CD4-positive, alpha-beta T cell treated with Interleukin-15 for 4 hours (primary cell): ENCODE measurements around the gene CASP7.
A peak's percentile ranks its signal among the peaks of the same experiment; 100 is the strongest.
"Not testable (repeated sequence)": the region's sequence is repeated elsewhere in the genome, so short reads cannot be mapped to it uniquely, and the experiment has no call there.

Experiments
- DNase-seq: peaks from one replicate; pipeline ENCODE4 v3.0.0-alpha.2; 2020; ENCODE audit warnings: low spot score

Gene CASP7

GRCh38 chr10:113679463-113680189 is at the start of gene CASP7:
TSS of gene CASP7 (plus strand) at chr10:113679912. CDS start at chr10:113697494, 17,582 bp downstream.
- peak; percentile 81 for DNase-seq

DNA sequence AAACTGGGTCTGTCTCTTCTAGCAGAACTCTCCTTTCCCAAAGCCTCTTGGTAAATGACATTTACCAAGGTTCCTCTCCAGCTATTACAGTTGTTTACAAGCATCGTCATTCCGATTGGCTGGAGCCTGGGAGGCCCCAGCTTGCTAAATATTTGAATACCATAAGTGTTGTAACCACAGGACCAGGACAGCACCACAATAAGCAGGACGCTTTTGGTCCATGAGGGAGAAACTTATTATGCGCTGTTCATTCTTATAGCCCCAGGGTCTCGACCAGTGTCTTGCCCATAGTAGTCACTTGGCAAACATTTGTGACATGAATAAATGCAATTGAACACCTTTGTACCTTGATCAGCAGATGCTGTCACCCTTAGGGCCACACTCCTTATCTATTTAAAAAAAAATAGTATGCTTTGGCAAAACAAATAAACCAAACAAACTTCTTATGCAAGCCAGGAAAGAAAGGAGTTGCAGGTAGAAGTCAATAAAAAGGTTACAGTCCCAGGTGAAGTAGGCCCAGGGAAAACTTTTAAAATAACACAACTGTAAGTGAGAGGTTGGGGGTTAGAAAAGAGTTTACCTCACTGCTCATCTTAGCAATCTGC is 48.7 kb upstream of the CASP7 start:
- no peak for DNase-seq

DNA sequence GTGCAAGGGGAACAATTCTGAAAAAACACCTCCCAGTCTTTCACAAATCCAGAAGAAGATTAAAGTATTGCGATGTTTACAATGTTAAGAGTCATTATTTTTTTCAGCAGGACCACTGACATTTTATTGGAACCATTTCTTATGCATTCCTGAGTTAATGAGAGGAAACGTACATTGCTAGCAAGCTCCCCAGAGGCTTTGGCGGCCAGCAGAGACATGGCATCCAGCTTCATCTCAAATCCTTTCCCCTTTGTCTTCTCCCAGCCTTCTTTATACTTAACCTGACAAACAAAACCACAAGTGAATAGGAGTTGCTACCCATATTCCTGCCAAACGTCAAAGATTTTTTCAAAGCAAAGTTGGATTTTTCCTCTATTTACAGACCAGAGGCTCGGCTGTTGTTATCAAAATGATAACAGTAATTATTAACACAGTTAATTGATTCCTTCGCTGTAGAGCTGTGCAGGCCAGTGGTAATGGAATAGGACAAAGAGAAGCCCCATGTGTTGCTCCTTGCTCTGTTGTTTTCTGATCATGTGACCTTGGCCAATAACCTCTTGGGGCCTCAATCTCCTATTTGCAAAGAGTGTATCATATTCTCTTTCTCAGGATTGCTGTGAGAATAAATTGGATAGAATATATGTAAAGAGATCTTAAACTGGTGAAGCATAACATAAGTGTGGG is 47.9 kb upstream of the CASP7 start:
- DNase-seq = no peak

GRCh38 chr10:113639966-113640365 is 39.7 kb upstream of the CASP7 start:
- no peak for DNase-seq

DNA sequence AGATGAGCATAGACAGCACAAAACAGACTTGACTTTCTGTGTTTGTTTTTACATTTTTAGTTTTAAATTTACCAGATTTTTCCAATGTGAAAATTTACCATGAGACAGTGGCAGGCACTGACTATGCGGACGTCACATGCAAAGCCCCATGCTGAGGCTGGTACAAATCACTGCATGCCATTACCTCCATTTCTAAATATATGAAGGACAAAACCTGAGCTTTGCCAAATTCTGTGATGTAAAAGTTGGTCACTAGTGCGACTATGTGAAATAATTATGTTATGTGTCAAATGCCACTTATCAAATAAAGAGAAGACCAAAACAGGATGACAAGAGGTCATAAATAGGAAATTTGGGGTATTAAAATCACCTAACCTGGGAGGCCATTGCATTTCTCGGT is 38.0 kb upstream of the CASP7 start:
- DNase-seq = no peak

DNA sequence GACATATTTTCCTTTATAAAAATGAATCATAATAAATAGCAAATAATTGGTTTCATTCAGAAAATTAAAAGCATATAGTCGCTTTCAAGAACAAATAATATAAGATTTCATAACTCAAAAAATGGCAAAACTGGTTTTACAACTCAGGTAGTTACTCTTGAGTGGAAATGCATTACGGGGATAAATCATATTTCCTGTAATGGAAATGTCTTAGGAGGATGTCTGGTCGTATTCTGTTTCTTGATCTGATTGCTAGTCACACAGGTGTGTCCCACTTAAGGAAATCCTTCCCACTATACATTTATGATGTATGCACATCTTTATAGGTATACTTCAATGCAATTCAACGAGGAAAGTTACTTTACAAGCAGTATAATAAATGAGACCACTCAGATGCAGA is 36.5 kb upstream of the CASP7 start:
- no peak for DNase-seq

DNA sequence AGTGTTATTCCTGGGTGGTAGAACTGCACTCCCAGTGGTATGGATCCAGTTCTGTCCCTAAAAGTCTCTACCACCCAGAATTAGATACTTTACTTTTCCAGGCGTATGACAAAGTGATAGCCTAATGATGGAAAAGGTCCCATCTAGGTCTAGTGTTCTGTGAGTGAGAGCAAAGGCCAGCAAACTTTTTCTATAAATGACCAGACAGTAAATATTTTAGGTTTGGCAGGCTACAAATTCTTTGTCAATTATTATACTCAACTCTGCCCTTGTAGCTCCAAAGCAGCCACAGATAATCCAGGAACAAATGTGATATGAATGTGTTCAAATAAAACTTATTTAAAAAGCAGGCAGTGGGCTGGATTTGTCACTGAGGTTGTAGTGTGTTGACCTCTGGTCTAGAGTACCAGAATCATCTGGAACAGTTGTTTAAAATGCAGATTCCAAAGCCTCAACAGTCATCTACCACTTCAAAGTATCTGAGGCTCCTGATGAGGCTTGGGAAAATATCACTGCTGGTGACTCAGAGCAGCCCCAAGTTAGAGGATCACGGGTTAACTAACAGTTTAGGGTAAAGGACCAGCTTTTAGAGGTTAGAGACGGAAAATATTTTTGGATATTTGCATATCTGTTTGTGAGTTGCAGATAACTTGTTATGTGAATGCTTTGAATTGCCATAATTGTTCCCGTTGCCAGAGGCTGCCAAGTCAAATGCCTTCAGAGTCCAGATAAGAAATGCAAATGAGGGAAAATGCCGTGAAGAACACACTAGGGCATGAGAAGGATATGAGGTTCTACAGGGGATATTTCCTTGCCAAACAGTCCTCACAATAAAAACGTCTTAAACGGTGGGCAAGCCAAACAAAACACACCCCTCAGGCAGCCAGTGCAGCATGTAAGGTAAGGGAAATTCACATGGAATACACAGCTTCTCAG is 35.3 kb upstream of the CASP7 start:
- no peak for DNase-seq

DNA sequence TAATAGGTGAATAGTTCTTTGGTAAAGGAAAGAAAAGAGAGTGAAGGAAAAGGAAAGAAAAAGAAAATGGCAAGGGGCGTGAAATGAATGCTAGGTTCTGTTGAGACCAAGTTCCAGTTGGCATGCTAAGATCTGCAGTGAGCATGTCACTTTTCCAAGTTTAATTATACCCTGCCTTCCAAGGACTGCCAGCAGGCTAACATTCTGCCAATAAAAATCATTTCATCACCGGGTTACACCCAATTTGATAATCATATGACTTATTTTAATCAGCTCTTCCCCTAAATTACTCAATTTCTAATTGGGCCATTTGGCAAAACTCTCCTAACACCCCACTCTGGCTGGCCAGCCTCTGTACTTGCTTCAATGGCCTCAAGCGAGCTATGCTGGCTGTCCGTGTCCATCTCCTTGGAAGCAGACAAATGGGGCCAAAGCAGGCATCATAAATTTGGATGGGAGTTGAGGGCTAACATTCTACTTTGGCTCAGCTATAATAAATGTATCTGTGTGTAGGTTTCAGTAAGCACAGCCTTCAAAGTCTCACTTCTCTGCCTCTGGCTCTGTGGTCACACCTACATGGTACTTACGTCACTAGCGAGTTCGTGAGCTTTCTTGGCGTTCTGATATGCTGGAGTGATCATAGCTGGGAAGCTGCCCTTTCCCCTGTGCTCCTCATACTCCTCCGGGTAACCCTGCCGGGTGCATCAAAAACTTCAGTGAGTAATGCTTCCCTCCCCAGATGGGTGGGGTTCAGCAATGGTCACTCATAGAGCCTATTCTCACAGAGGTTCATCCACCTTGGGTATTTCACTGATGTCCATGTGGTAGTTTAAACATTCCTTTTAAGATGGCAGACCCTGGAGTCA is 33.1 kb upstream of the CASP7 start:
- no peak for DNase-seq

GRCh38 chr10:113647812-113648211 is 31.9 kb upstream of the CASP7 start:
- no peak for DNase-seq

DNA sequence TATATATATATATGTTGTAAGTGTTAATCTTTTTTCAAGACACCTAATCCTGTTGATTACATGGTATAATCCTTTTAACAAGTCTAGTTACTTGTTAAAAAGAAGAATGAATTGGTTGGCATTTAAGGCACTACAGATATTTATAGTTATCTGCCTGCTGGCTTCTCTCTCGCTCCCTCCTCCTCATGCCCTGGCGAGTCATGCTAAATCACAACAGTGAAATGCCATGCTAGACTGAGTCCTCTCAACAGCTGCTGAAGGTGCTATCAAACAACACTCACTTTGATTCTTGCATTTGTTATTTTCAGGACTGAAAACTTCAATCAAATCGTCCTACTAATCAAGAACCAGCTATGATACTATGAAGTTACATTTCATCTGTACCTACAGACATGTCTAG is 31.2 kb upstream of the CASP7 start:
- DNase-seq = no peak

- DNase-seq = no peak
Measured at GRCh38 chr10:113650172-113650571, 29.5 kb upstream of the CASP7 start.

GRCh38 chr10:113651021-113651420 is 28.7 kb upstream of the CASP7 start:
- DNase-seq = no peak

DNA sequence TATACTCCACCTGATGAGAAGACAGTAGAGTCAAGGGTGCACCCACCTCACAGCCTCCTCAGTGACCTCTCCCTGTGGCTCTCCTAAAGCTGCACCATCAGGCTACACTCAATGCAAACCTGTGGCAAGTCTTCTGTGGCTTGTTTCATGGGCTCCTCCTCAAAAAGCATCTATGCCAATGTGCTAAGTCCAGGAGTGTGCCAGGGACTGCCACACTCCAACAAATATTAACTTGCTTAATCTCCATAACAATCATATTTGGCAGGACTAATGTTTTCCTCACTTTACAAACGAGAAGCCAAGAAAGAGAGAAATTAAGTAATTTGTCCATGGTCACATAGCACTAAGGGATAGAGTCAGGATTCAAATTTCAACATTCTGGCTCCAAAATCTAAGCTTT is 27.8 kb upstream of the CASP7 start:
- DNase-seq = no peak

DNA sequence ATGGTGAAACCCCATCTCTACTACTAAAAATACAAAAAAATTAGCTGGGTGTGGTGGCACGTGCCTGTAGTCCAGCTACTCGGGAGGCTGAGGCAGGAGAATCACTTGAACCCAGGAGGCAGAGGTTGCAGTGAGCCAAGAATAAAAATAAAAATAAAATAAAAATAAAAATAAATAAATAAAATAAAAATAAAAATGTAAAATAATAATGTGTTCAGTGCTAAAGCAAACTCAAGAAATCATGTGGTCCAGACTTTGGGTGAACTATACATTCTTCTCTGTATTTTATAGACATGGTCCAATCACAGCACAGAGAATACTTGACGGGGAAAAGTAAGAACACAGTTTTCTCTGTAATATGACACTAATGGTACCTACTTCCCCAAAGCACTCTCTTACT is 27.3 kb upstream of the CASP7 start:
- DNase-seq = not testable (repeated sequence)

GRCh38 chr10:113656896-113657295 is 22.8 kb upstream of the CASP7 start:
- DNase-seq = no peak

- no peak for DNase-seq
Measured at GRCh38 chr10:113657544-113657943, 22.2 kb upstream of the CASP7 start.

GRCh38 chr10:113661332-113661731 is 18.4 kb upstream of the CASP7 start:
- no peak for DNase-seq

- no peak for DNase-seq
Measured at GRCh38 chr10:113663142-113663541, 16.6 kb upstream of the CASP7 start.

GRCh38 chr10:113663908-113664307 is 15.8 kb upstream of the CASP7 start, which contains the start of gene NRAP:
TSS of gene NRAP (minus strand) at chr10:113664041. CDS start at chr10:113663882, 159 bp downstream.
- DNase-seq = no peak

DNA sequence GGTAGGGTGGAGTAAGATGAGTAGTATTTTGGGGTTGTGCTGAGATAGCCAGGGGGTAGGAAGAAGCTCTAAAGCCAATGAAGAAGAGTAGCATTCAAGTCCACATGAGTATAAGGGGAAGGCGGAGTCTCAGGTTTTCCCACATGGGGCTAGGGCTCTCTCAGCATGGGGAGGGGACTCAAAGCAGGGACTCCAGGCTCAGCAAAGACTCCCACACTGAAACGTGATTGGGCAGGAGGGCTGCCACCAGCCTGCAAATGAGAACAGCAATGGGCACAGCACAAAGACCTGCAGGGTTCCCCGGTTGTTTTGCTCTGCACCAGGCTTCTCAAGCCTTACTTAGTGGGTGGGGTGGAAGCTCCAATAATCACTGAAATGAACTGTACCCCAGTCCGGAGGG is 14.4 kb upstream of the CASP7 start:
- DNase-seq = no peak

DNA sequence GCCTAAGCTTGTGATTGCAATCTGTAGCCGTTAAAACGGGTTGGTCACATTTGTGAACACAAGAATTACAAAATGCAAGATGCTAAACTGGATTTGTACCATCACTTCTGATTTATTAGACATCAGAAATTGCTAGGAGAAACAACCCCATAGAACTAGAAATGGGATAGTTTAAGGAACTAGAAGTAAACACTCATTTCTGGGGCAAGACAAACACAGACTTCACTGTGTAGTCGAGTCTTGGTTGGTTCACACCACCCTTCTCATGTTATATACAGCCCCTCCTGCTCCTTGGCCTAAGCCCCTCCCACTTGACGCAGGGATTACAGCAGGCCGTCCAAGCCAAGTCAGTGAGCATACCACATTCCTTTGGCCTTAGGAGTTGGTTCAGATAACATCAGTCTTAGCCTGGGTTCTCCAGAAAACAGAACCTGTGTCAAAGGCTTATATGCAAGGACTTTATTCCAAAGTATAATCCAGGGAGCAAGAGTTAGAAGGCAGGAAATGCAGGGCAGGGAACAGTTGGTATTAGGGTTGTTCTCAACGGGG is 13.8 kb upstream of the CASP7 start:
- no peak for DNase-seq
